ENCODE measurements around the gene SLC22A14.
A peak's percentile ranks its signal among the peaks of the same experiment; 100 is the strongest.
"Not testable (repeated sequence)": the region's sequence is repeated elsewhere in the genome, so short reads cannot be mapped to it uniquely, and the experiment has no call there.

Gene SLC22A14

DNA sequence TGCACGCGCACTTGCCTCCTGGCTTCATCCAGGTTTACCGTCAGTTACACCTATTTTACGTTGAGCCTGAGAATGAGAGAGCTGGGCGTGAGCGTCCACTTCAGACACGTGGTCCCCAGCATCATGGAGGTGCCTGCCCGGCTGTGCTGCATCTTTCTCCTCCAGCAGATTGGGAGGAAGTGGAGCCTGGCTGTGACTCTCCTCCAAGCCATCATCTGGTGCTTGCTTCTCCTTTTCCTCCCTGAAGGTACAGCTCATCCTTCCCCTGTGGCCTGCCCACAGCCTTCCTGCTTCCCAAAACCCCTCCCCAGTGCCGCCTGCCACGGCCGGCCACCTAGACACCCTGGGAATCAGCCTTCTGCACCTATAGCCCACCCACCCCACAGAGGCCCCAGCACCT, 31.6 kb downstream of the SLC22A14 start:
- DNase-seq (ENCODE audit: low spot score): no peak

DNA sequence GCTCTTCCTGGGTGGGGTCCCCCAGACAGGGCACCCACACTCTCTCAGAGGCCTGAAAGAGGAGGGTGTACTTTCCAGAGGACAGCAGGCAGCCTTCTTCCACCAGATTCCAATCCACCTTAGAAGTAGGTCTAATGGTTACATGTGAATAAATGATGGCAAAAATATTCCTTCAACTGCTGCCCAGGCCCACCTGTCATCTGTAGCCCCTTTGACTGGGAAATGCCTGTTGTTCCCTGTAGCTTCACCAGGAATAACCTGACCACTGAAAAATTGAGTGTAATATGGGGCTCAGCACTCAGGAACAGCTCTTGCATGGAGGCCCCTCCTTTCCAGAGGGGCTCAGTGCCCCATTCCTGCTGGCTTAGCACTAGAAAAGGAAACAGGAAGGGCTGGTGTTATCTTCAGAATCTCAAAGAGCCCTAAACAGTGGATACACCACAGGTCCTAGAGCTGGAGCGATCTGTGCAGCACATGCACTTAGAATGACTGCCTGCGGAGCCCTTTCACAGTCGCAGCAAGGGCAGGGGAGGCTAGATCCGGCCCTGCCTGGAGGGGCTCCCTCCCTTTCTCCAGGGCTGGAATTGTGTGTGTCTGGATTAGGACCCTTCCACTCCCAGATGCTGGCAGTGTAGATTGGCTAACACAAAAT, 32.1 kb downstream of the SLC22A14 start:
- DNase-seq (ENCODE audit: low spot score): no peak

DNA sequence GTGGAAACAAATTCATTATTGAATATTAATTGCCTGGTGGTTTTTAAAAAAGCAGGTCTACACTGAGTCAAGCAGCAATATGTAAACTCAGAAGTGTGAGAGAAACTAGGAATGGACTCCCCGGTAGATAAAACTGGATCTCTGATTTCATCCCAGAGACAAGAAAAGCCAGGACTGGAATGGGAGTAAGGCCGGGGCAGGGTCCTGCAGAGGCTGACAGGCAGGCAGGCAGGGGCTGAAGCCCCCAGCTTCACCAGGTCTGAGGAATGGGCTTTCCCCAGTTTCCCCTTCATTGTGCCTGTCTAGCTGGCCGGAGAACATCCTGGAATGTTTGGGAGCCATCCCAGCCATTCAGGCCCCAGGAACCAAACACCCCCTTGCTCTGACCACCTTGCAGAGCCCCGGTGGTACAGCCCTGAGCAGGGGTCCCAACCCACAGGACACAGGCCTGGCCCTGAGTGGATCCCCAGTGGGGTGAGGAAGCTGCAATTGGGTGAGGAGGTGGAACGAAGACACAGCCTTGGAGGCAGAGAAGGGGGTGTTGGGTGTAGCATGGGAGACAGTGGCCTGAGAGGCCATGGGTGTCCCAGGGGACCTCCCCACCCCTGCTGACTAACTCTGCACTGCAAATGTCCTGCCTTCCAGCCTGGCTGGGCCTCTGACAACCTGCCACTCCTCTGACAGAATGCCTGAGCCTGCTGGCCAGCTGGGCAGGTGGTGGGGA, 32.8 kb downstream of the SLC22A14 start:
- DNase-seq (ENCODE audit: low spot score): no peak

DNA sequence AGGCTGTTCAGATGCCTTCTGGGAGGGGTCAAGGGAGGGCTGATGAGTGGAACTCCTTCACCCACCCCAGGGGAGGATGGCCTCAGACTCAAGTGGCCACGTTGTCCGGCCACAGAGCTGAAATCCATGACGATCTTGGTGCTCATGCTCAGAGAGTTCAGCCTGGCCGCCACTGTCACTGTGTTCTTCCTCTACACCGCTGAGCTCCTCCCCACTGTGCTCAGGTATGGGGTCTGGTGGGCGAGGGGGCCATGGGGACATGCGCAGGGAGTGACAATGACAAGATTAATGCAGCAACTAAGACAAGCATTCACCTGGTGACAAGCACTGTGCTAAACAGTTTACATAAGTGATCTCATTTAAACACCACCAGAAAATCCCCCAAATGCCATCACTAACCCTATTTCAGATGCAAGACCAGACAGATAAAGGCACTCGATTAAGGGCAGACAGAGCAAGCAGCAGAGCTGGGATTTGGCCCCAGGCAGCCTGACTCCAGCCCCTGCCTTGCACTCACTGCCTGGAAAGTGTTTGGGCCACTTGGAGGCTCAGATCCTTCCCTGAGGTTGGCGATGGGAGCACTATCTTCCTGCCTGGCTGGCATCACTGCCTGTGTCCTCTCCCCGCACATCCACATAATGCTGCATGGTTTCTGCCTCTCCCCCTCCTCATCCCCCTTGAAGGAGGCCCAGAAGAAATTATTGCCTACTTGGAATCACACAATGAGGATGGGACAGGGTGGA, 33.6 kb downstream of the SLC22A14 start:
- no peak for DNase-seq (ENCODE audit: low spot score)

- no peak for DNase-seq (ENCODE audit: low spot score)
Measured at GRCh38 chr3:38316356-38317191, 34.5 kb downstream of the SLC22A14 start.

DNA sequence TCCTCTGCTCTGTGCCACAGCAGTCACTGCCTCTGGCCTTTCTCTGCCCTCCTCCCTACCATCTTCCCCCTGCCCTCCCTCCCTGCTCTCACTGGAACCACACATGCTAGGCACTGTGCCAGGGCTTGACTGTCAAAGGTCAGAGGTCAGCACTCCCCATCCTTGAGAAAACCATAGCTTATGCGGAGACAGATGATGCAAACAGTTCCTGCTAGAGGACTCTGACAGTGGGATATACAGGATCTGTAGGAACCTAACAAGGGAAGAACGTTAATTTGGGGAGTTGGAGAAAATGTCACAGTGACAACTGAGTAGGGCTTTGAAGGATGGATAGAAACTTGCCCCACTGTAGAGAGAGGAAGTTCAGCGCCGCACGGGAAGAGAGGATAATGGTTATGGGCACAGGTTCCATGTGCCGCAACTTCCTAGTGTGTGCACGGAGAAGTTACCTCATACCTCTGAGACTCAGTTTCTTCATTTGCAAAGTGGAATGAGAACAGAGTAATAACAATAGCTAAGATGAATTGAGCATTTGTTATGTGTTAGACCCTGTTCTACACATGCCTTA, 35.2 kb downstream of the SLC22A14 start:
- DNase-seq (ENCODE audit: low spot score): peak; percentile 6

DNA sequence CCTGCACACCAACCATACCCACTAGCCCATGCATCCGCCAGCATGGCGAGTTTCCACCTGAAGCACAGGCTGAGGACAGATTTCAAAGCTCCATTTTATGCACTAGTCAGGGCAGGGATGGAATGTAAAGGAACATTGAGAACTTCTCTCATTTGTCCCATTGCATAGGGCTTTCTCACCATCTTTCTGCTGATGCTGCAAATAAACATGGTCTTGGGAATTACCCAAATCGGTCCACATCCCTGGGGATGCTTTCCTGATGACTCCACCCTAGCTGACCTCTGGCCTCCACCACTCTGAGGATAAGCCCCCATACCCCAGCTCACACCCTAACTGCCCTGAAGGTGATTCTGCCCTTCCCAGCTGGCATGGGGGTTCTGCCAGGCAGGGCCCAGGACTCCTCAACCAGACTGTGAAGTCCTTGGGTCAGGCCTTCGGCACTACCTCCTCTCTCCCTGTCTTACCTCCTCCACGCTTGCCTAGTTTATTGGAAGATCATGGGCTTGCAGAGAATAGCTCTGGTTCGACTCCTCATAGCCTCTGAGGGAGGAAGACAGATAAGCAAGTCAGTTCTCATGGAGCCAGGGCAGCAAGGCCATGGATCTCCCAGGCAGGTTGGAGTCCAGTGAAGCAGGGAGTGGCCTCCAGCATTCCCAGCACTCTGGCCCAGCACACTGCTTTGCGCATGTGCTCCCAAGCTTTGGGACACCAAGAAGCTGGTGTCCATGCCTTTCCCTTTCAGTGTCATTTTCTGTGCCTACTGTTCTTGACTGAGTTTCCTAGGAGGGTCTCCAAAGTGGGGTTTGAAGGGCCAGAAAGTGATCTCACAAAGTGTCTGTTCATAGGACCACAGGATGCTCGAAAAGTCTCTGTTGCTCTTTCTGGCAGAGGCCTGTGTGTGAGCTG, 36.9 kb downstream of the SLC22A14 start:
- DNase-seq (ENCODE audit: low spot score): no peak

- DNase-seq (ENCODE audit: low spot score): not testable (repeated sequence)
Measured at GRCh38 chr3:38320638-38321037, 38.5 kb downstream of the SLC22A14 start.

DNA sequence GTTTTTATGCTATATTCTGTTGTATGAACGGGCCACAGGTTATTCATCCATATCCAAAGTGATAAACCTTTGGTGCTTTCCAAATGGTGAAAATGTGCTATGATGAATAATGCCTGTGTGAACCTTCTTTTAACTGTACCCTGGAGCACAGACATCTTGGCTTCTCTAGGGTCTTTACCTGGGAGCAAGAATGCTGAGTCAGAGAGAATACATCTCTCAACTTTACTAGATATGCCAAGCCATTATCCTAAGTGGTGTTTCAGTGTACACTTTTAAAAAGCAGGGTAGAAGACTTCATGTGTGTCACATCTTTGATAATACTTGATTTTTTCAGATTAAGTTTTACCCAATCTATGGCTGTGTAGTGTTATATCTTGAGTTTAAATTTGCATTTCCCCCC, 41.0 kb downstream of the SLC22A14 start:
- no peak for DNase-seq (ENCODE audit: low spot score)

GRCh38 chr3:38325256-38325655, 43.2 kb downstream of the SLC22A14 start:
- no peak for DNase-seq (ENCODE audit: low spot score)

DNA sequence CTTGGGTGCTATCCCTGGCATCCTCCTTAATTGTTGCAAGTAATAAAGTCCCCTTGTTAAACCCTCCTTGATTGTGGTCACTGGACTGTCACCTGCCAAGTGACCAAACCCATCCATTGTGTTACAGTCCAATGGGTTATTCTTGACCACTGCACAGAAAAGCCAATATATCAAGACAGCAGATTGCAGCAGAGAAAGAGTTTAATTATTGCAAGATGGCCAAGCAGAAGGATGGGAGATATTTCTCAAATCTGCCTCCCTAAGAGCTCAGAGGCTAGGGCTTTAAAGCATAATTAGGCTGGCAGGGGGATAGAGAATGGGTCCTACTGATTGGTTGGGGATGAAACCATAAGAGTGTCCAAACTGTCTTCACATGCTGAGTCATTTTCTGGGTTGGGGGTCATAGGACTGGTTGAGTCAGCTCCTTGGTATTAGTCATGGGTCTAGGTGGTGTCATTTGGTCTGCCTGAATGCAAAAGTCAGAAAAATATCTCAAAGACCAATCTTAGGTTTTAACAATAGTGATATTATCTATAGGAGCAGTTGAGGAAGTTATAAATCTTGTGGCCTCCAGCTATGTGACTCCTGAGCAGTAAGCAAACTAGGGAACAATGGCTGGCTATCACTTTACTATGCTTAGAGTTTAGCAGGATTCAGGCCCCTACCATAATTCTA, 45.4 kb downstream of the SLC22A14 start:
- peak; percentile 81 for DNase-seq (ENCODE audit: low spot score)

DNA sequence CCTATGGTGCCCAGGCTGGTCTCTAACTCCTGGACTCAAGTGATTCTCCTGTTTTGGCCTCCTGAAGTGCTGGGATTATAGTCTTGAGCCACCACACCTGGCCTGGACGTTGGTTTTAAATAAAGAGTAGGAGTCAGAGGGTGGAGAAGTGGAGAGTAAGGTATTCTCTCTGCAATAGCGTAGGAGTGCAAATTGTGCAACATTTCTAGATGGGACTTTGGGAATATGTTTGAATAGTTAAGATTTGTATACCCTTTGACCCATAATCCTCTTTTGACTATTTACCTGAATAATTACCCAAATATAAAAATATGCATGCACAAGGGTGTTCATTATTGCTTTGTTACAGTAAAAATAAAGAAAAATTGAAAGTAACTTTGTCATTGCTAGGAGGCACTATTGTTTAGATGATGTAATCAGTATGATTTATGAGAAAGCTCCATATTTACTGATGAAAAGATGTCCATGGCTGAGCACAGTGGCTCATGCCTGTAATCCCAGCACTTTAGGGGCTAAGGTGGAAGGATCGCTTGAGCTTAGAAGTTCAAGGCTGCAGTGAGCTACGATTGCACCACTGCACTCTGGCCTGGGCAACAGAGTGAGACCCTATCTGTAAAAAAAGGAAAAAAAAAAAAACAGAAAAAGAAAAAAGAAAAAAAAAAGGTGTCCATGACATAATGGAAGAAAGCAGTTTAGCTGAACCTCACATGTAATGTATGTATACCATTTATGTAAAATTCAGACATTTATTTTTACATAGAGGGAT, 49.3 kb downstream of the SLC22A14 start:
- DNase-seq (ENCODE audit: low spot score): no peak

DNA sequence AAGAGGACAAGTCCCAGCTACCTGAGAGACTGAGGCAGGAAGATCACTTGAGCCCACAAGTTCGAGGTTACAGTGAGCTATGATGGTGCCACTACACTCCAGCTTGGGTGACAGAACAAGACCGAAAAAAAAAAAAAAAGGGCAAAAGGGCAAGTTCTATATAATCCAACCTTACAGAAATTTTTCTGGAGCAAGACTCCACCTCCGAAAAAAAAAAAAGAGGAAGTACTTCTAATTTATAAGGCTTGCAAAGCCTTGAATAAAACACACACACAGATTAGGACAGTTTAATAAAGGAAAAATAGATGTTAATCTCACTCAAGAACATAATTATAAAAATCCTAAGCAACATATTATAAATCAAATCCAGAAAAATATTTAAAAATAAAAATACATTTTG, 50.1 kb downstream of the SLC22A14 start:
- no peak for DNase-seq (ENCODE audit: low spot score)

- DNase-seq (ENCODE audit: low spot score): peak; percentile 38
Measured at GRCh38 chr3:38334142-38335055, 52.3 kb downstream of the SLC22A14 start.

DNA sequence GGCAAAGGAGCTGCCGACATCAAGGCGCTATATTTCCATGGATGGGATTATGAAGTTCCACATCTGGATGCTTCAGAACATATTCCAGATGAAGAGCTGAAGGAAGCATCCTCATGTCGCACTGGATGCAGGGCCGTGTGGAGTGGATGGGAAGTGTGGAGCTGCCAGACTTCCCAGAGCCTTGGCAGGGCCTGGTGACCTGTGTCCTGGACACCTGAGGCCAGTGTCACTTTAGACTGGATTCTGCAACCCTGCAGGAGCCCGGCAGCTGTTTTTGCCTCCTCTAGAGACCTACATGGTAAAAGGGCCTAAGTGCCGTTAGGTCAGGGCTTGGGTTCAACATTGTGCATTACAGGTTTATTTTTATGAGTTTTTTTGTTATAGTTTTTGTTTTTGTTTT, 53.2 kb downstream of the SLC22A14 start:
- no peak for DNase-seq (ENCODE audit: low spot score)

DNA sequence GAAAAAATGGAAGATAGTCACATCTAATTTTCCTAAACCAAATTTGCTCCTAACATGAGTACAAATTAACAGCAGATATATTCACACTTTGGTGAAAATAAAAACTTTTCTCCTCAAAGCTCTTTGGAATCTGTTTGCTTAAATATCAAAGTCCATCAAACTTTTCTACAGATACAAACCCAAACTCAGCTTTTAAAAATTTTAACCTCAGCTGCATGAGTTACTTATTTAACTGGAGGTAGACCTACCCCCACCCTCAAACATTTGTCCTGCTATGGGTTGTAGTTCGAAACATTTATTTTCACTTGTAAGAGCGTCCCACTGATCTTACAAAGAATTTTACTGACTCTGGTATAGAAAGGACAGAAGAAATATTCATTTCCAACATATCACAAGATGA, 55.6 kb downstream of the SLC22A14 start:
- DNase-seq (ENCODE audit: low spot score): no peak

- no peak for DNase-seq (ENCODE audit: low spot score)
Measured at GRCh38 chr3:38343797-38344594, 61.9 kb downstream of the SLC22A14 start.
